ENCODE measurements around the gene CHURC1. TPM values are rescaled to one million over a fixed set of nuclear protein-coding genes. Genes with fewer than 3 reads are reported as not detected.

Gene CHURC1
- 10 to 100 TPM; 27.8 to 38.6 TPM for total RNA-seq

- no peaks in the 10 kb centered on the region for H3K36me3 Mint-ChIP-seq
- no peaks in the 10 kb centered on the region for H3K9me3 Mint-ChIP-seq
- H3K4me1 Mint-ChIP-seq (ENCODE audit: low read depth in 2 of 2): peaks cover 30 to 42% of the 10 kb centered on the region in 2 donors
- peak within 1 kb of the TSS; percentile 97 for H3K4me3 Mint-ChIP-seq
- DNase-seq (ENCODE audit: low spot score) (peak; percentile 98), ATAC-seq (peak; percentile 97 to 98)
- H3K27ac Mint-ChIP-seq: peak within 1 kb of the TSS; percentile 97 to 99
- peaks cover 0 to 5% of the 10 kb centered on the region in 2 donors for H3K27me3 Mint-ChIP-seq
These were observed at the start of gene CHURC1 for GRCh38 chr14:64914237-64915028. Gene CHURC1, plus strand, starts transcription at chr14:64914455. Its CDS starts 41 bp downstream, at chr14:64914496.

- no peak for DNase-seq (ENCODE audit: low spot score)
- no peak overlapping the region for H3K4me3 Mint-ChIP-seq
- H3K4me1 Mint-ChIP-seq (ENCODE audit: low read depth in 2 of 2): no peaks in the 10 kb centered on the region
- no peak overlapping the region for H3K27ac Mint-ChIP-seq
- H3K9me3 Mint-ChIP-seq: no peaks in the 10 kb centered on the region
- ATAC-seq: no peak
- no peaks in the 10 kb centered on the region for H3K36me3 Mint-ChIP-seq
- H3K27me3 Mint-ChIP-seq: peaks cover 26 to 39% of the 10 kb centered on the region in 2 donors
These were observed 49.1 kb upstream of the CHURC1 start for GRCh38 chr14:64865109-64865508.

GRCh38 chr14:64865992-64866391 lies 48.3 kb upstream of the CHURC1 start:
- DNase-seq (ENCODE audit: low spot score) (no peak), ATAC-seq (no peak)
- no peak overlapping the region for H3K4me3 Mint-ChIP-seq
- peaks cover 30 to 48% of the 10 kb centered on the region in 2 donors for H3K27me3 Mint-ChIP-seq
- H3K4me1 Mint-ChIP-seq (ENCODE audit: low read depth in 2 of 2): peaks cover 0 to 2% of the 10 kb centered on the region in 2 donors
- H3K27ac Mint-ChIP-seq: no peak overlapping the region
- H3K9me3 Mint-ChIP-seq: no peaks in the 10 kb centered on the region
- H3K36me3 Mint-ChIP-seq: no peaks in the 10 kb centered on the region

- Mint-ChIP-seq H3K9me3 (no peaks in the 10 kb centered on the region), H3K27me3 (peaks cover 27 to 44% of the 10 kb centered on the region in 2 donors), H3K4me3 (no peak overlapping the region), H3K27ac (no peak overlapping the region), H3K4me1 (ENCODE audit: low read depth in 2 of 2) (peaks cover 0 to 4% of the 10 kb centered on the region in 2 donors), H3K36me3 (no peaks in the 10 kb centered on the region)
- DNase-seq (ENCODE audit: low spot score) (no peak), ATAC-seq (no peak)
These were observed 47.1 kb upstream of the CHURC1 start for GRCh38 chr14:64867182-64867581.

GRCh38 chr14:64868379-64868778 lies 45.9 kb upstream of the CHURC1 start:
- no peaks in the 10 kb centered on the region for H3K36me3 Mint-ChIP-seq
- H3K4me1 Mint-ChIP-seq (ENCODE audit: low read depth in 2 of 2): peaks cover 0 to 4% of the 10 kb centered on the region in 2 donors
- ATAC-seq (no peak), DNase-seq (ENCODE audit: low spot score) (no peak)
- H3K27ac Mint-ChIP-seq: no peak overlapping the region
- H3K27me3 Mint-ChIP-seq: peaks cover 38 to 55% of the 10 kb centered on the region in 2 donors
- no peaks in the 10 kb centered on the region for H3K9me3 Mint-ChIP-seq
- H3K4me3 Mint-ChIP-seq: no peak overlapping the region

GRCh38 chr14:64868841-64869240 lies 45.4 kb upstream of the CHURC1 start:
- DNase-seq (ENCODE audit: low spot score) (no peak), ATAC-seq (no peak)
- no peaks in the 10 kb centered on the region for H3K36me3 Mint-ChIP-seq
- H3K4me3 Mint-ChIP-seq: no peak overlapping the region
- H3K27me3 Mint-ChIP-seq: peaks cover 36 to 52% of the 10 kb centered on the region in 2 donors
- no peak overlapping the region for H3K27ac Mint-ChIP-seq
- peaks cover 0 to 4% of the 10 kb centered on the region in 2 donors for H3K4me1 Mint-ChIP-seq (ENCODE audit: low read depth in 2 of 2)
- H3K9me3 Mint-ChIP-seq: no peaks in the 10 kb centered on the region

- H3K4me1 Mint-ChIP-seq (ENCODE audit: low read depth in 2 of 2): peaks cover 4% of the 10 kb centered on the region in 2 donors
- H3K27me3 Mint-ChIP-seq: peaks cover 42 to 51% of the 10 kb centered on the region in 2 donors
- H3K27ac Mint-ChIP-seq: no peak overlapping the region
- no peaks in the 10 kb centered on the region for H3K9me3 Mint-ChIP-seq
- H3K36me3 Mint-ChIP-seq: no peaks in the 10 kb centered on the region
- DNase-seq (ENCODE audit: low spot score) (no peak), ATAC-seq (no peak)
- no peak overlapping the region for H3K4me3 Mint-ChIP-seq
These were observed 44.1 kb upstream of the CHURC1 start for GRCh38 chr14:64870160-64870559.

- no peak for ATAC-seq
- Mint-ChIP-seq H3K4me3 (no peak overlapping the region), H3K27me3 (peaks cover 42 to 51% of the 10 kb centered on the region in 2 donors)
These were observed 42.9 kb upstream of the CHURC1 start for GRCh38 chr14:64871344-64871743.

GRCh38 chr14:64873506-64874219 lies 40.6 kb upstream of the CHURC1 start:
- Mint-ChIP-seq H3K4me3 (no peak overlapping the region), H3K27ac (no peak overlapping the region), H3K36me3 (no peaks in the 10 kb centered on the region), H3K9me3 (no peaks in the 10 kb centered on the region), H3K27me3 (peaks cover 41 to 44% of the 10 kb centered on the region in 2 donors), H3K4me1 (ENCODE audit: low read depth in 2 of 2) (peaks cover 4% of the 10 kb centered on the region in 2 donors)
- DNase-seq (ENCODE audit: low spot score) (no peak), ATAC-seq (no peak)

More at GRCh38 chr14:64871344-64871743, 42.9 kb upstream of the CHURC1 start:
- H3K9me3 Mint-ChIP-seq: no peaks in the 10 kb centered on the region
- H3K4me1 Mint-ChIP-seq (ENCODE audit: low read depth in 2 of 2): peaks cover 4% of the 10 kb centered on the region in 2 donors
- DNase-seq (ENCODE audit: low spot score): no peak
- no peak overlapping the region for H3K27ac Mint-ChIP-seq
- H3K36me3 Mint-ChIP-seq: no peaks in the 10 kb centered on the region

- Mint-ChIP-seq H3K4me3 (no peak overlapping the region), H3K9me3 (no peaks in the 10 kb centered on the region), H3K27ac (no peak overlapping the region), H3K27me3 (peaks cover 39 to 40% of the 10 kb centered on the region in 2 donors), H3K4me1 (ENCODE audit: low read depth in 2 of 2) (peaks cover 4% of the 10 kb centered on the region in 2 donors), H3K36me3 (no peaks in the 10 kb centered on the region)
- DNase-seq (ENCODE audit: low spot score) (no peak), ATAC-seq (no peak)
These were observed 38.9 kb upstream of the CHURC1 start for GRCh38 chr14:64875350-64875749.

- ATAC-seq: no peak
- H3K36me3 Mint-ChIP-seq: no peaks in the 10 kb centered on the region
These were observed 36.4 kb upstream of the CHURC1 start for GRCh38 chr14:64877846-64878245.

GRCh38 chr14:64878837-64879634 lies 35.2 kb upstream of the CHURC1 start:
- ATAC-seq (peak in 1 of 2 donors; percentile 2), DNase-seq (ENCODE audit: low spot score) (no peak)
- Mint-ChIP-seq H3K27ac (no peak overlapping the region), H3K4me1 (ENCODE audit: low read depth in 2 of 2) (peaks cover 0 to 5% of the 10 kb centered on the region in 2 donors), H3K9me3 (no peaks in the 10 kb centered on the region), H3K27me3 (peaks cover 36 to 43% of the 10 kb centered on the region in 2 donors), H3K36me3 (no peaks in the 10 kb centered on the region), H3K4me3 (peak overlapping the region; percentile 67)

More at GRCh38 chr14:64877846-64878245, 36.4 kb upstream of the CHURC1 start:
- no peaks in the 10 kb centered on the region for H3K9me3 Mint-ChIP-seq
- no peak for DNase-seq (ENCODE audit: low spot score)
- peaks cover 35 to 40% of the 10 kb centered on the region in 2 donors for H3K27me3 Mint-ChIP-seq
- H3K4me3 Mint-ChIP-seq: no peak overlapping the region
- H3K4me1 Mint-ChIP-seq (ENCODE audit: low read depth in 2 of 2): peaks cover 0 to 7% of the 10 kb centered on the region in 2 donors
- no peak overlapping the region for H3K27ac Mint-ChIP-seq

- peak; percentile 81 to 89 for ATAC-seq
- H3K4me3 Mint-ChIP-seq: peak within 1 kb of the TSS; percentile 70
- H3K9me3 Mint-ChIP-seq: no peaks in the 10 kb centered on the region
- peak; percentile 76 for DNase-seq (ENCODE audit: low spot score)
- H3K36me3 Mint-ChIP-seq: no peaks in the 10 kb centered on the region
- H3K27me3 Mint-ChIP-seq: peaks cover 35 to 47% of the 10 kb centered on the region in 2 donors
- peaks cover 0 to 2% of the 10 kb centered on the region in 2 donors for H3K4me1 Mint-ChIP-seq (ENCODE audit: low read depth in 2 of 2)
- H3K27ac Mint-ChIP-seq: no peak within 1 kb of the TSS
These were observed 34.5 kb upstream of the CHURC1 start, which contains the start of gene SPTB for GRCh38 chr14:64879635-64880220. Gene SPTB, minus strand, starts transcription at chr14:64879907. Its CDS starts 56,813 bp downstream, at chr14:64823094.
